HG02973 (cell line): ENCODE results near the gene CFC1.
"Not testable (repeated sequence)": the region's sequence is repeated elsewhere in the genome, so short reads cannot be mapped to it uniquely, and the experiment has no call there.

ENCODE experiments used
- ATAC-seq: cut with Tn5 transposase; IDR thresholded peaks from one replicate; pipeline ENCODE4 v1.9.1; 2021; ENCODE audit warnings: moderate library complexity; ENCODE audit not compliant: unreplicated experiment

CFC1 gene

DNA sequence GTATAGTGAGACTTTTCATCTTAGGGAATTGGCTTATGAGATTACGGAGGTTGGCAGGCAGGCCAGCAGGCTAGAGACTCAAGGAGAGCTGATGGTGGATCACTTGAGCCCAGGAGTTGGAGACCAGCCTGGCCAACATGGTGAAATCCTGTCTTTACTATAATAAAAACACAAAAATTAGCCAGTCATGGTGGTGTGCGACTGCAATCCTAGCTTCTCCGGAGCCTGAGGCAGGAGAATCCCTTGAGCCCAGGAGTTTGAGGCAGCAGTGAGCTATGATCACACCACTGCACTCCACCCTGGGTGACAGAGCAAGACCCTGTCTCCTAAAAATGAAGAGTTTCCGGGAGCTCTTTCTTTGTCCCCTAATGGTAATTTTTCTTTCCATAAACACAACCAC, 14.6 kb downstream of the CFC1 start:
- not testable (repeated sequence) for ATAC-seq

DNA sequence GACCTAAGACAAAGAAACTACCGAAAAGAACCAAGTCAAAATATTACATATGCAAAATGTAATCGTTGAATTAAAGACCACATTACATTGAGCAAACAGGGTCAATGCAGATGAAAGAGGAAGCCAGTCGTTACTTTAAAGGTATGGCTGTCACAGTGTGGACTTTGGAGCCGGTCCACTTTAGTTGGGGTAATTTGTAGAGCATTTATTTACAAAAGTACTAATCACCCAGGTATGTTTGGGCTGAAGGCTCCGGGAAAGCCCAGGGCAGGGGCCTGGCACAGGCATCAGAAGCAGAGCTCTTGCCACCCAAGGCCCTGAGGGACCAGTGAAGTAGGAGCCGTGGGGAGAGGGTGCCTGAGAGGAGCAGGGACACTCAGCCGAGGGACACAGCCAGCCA, 15.8 kb downstream of the CFC1 start:
- not testable (repeated sequence) for ATAC-seq

DNA sequence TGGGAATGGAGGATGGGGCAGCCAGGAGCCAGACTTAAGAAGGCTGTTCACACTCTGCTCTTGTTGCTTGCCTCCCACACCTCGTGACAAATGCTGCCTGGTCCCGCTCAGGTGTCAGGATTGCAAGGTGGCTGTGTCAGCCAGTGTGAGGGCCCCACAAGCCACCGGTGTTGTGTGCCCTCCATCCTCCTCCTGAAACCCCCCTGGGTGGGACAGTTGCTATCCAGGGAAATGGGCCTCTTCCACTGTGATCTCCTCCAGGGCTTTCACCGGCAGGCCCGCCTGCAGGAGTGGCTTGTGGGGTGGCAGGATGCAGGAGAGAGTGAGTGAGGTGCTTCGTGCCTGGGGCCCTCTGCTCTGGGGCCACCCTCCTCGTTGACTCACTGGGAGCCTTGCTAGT, 16.4 kb downstream of the CFC1 start:
- not testable (repeated sequence) for ATAC-seq

DNA sequence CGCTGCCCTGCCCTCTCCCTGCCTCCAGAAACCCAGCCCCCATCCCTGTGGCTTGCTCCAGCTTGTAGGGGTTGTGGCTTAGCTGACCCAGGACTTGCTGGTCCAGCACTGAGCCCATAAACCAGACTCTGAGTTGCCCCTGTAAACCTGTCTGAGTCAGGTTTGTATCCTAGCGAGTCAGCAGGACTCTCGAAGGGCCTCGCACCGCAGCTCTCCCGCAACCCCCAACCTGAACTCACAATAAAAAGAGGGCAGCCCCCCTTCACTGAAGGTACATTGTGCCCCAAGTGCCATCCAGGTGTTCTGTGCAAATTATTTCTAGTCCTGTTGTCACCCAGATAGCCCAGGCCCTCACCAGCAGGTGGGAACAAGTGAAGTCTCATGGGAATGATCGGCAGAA, 17.9 kb downstream of the CFC1 start:
- ATAC-seq = not testable (repeated sequence)

DNA sequence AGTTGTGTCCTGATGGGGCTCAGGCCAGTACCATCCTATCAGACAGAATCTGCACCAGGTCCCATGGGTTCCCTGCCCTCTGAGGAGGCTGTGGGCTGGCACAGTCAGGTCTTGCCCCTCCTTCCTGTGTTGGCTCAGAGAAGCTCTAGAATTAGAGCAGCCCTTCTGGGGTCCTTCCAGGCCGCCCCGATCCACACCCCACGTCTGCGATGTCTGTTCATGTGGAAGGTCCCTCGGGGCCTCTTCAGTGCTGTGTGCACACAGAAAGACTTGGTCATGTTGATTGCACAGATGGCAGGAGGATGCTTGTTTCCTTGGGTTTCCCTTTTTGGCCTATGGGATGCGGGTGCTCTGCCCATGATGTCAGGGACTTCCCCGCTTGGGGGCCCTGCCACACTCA, 20.3 kb downstream of the CFC1 start:
- not testable (repeated sequence) for ATAC-seq

DNA sequence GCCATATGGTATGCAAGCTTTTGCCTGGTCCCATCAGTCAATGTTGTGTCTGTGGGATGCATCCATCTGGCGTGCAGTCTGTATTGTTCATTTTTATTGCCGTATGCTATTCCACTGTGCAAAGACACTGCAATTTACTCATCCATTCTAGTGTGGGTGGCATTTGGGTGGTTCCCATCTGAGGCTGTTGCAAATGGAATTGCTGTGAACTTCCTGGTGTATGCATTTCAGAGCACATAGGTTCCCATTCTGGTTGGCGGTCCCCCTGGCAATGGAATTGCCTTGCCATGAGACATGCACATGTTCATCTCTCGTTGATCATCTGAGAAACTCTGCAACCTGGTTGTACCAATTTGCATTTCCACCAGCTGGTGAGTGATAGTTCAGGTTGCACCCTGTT, 21.8 kb downstream of the CFC1 start:
- not testable (repeated sequence) for ATAC-seq

DNA sequence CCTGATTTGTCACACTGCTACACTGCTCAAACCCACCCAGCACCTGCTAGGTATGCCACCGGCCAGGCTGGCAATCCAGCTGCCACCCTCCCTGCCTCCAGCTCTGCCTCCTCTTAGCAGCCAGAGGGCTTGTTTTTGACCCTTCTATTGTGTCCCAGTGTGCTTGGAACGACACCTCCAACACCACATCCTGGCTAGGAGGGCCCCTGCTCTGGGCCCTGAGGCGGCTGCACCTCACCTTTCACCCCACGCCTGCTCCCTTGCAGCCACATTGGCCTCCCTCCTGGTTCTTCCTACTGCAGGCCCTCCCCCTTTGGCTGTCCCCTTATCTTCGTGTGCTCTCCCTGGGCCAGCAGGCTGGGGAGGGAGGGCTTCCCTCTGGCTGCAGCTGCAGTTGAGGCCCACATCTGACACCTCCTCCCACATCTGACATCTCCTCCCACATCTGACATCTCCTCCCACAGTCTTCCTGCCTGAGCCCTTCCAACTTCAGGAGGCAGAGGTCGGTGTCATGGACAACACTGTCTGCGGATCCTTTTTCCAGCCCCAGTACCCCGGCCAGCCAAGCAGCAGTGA, 23.1 kb downstream of the CFC1 start:
- not testable (repeated sequence) for ATAC-seq

DNA sequence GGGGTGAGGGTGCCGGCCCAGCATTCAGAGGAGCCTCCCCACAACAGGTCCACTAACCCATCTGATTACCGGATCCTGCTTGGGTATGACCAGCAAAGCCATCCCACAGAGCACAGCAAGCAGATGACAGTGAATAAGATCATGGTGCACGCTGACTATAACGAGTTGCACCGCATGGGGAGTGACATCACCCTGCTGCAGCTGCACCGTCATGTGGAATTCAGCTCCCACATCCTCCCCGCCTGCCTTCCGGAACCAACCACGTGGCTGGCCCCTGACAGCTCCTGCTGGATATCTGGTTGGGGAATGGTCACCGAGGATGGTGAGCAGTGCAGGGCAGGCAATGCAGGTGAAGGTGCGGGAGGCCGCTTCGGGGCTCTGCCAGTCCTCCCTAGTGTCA, 25.1 kb downstream of the CFC1 start:
- not testable (repeated sequence) for ATAC-seq

DNA sequence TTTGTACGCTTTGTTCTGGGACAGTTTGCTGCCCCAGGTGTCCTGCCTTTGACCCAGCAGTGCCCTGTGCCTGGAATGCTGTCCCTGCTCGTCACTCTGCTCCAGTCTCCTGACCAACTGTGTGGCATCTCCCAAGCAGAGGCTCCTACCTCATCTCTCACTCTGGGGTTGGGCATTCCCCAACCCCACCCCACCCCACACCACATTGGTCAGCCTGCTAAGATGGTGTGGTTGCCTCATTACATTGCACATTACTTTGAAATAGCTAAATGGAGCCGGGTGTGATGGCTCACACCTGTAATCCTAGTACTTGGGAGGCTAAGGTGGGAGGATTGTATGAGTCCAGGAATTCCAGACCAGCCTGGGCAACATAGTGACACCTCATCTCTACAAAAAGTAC, 27.4 kb downstream of the CFC1 start:
- not testable (repeated sequence) for ATAC-seq

DNA sequence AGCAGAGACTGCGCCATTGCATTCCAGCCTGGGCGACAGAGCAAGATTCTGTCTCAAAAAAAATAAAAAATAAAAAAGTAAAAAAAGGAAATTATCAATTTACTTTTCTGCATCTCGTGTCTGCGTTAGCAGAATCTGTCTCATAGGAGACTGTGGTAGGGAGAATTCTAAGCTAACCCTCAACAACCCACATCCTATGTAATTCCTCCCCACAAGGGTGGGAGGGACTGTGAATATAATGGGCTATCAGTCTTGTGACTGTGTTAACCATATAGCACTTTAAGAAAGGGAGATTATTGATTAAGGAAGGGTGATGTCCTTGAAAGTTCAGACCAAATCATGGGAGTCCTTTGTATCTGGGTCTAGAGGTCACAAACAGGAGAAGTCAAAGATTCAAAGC, 33.2 kb downstream of the CFC1 start:
- not testable (repeated sequence) for ATAC-seq

DNA sequence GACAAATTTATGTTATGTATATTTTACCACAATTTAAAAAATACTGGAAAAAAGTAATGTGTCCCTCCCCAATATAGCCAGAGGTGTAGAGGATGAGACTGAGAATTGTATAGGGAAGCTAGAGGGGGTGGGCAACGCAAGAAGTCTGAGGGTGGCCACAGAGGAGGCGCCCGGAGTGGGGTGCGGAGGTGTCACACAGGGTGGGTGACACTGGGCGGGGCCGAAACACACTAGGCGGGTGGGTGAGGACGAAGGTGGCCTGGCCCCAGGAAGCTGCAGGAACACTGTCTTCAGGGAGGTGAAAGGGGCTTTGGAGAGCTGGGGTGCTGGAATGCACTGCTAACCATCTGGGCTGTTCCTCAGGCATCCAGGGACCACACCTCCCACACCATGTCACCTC, 42.9 kb downstream of the CFC1 start:
- ATAC-seq = not testable (repeated sequence)

DNA sequence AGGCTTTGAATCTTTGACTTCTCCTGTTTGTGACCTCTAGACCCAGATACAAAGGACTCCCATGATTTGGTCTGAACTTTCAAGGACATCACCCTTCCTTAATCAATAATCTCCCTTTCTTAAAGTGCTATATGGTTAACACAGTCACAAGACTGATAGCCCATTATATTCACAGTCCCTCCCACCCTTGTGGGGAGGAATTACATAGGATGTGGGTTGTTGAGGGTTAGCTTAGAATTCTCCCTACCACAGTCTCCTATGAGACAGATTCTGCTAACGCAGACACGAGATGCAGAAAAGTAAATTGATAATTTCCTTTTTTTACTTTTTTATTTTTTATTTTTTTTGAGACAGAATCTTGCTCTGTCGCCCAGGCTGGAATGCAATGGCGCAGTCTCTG, 45.2 kb downstream of the CFC1 start:
- ATAC-seq = not testable (repeated sequence)

DNA sequence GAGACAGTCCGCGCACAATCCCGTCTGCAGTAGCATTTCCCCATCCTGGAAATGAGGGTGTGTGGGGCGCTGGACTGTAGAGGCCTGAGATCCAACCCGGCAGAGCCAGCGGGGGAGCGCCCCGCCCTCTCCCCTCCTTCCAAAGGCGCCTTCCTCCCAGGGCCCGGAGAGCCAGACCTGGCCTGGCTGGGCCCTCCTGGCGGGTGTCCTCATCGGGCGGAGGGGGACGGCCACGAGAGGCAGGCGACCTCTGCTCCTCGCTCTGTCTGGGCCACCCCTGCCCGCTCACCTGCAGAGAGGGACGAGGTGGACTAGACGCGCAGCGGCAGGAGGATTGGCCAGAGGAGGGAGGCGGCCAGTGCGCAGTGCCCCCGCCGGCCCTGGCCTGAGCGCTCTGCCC, 49.9 kb downstream of the CFC1 start:
- not testable (repeated sequence) for ATAC-seq

DNA sequence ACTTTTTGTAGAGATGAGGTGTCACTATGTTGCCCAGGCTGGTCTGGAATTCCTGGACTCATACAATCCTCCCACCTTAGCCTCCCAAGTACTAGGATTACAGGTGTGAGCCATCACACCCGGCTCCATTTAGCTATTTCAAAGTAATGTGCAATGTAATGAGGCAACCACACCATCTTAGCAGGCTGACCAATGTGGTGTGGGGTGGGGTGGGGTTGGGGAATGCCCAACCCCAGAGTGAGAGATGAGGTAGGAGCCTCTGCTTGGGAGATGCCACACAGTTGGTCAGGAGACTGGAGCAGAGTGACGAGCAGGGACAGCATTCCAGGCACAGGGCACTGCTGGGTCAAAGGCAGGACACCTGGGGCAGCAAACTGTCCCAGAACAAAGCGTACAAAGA, 51.0 kb downstream of the CFC1 start:
- ATAC-seq = not testable (repeated sequence)

DNA sequence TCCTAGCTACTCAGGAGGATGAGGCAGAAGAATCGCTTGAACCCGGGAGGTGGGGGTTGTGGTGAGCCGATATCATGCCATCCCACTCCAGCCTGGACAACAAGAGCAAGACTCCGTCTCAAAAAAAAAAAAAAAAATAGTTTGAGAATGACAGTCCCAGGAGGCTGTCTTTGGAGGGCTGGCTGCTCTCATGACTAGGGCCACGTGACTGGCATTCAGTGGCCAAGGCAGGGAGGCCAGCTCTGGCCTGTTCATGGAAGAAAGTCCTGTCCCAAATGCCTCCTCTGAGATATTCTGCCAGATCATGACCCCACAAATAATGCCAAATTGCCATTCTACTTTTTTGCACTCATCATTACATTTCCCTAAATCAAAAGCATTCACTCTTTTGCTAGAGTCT, 54.4 kb downstream of the CFC1 start:
- not testable (repeated sequence) for ATAC-seq

DNA sequence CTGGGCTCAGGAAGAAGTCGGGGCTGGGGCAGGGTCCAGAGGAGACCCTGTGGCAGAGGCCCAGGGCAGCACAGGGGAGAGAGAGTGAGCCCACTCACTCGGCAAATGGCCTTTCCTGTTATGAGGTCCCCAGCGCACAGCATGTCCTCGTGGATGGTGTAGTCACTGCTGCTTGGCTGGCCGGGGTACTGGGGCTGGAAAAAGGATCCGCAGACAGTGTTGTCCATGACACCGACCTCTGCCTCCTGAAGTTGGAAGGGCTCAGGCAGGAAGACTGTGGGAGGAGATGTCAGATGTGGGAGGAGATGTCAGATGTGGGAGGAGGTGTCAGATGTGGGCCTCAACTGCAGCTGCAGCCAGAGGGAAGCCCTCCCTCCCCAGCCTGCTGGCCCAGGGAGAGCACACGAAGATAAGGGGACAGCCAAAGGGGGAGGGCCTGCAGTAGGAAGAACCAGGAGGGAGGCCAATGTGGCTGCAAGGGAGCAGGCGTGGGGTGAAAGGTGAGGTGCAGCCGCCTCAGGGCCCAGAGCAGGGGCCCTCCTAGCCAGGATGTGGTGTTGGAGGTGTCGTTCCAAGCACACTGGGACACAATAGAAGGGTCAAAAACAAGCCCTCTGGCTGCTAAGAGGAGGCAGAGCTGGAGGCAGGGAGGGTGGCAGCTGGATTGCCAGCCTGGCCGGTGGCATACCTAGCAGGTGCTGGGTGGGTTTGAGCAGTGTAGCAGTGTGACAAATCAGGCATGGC, 55.4 kb downstream of the CFC1 start:
- not testable (repeated sequence) for ATAC-seq

DNA sequence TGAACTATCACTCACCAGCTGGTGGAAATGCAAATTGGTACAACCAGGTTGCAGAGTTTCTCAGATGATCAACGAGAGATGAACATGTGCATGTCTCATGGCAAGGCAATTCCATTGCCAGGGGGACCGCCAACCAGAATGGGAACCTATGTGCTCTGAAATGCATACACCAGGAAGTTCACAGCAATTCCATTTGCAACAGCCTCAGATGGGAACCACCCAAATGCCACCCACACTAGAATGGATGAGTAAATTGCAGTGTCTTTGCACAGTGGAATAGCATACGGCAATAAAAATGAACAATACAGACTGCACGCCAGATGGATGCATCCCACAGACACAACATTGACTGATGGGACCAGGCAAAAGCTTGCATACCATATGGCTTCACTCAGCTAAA, 56.6 kb downstream of the CFC1 start:
- not testable (repeated sequence) for ATAC-seq
